NCI-H2196 treated with DMSO at 0.1 percent for 48 hours (cell line): ENCODE measurements around the gene NEMF.
"Not testable (repeated sequence)": the region's sequence is repeated elsewhere in the genome, so short reads cannot be mapped to it uniquely, and the experiment has no call there.

ENCODE experiments used
- DNase-seq: peaks from one replicate; lab custom pipeline; 2025; ENCODE audit not compliant: unreplicated experiment; lab: John Stamatoyannopoulos, UW

NEMF gene

DNA sequence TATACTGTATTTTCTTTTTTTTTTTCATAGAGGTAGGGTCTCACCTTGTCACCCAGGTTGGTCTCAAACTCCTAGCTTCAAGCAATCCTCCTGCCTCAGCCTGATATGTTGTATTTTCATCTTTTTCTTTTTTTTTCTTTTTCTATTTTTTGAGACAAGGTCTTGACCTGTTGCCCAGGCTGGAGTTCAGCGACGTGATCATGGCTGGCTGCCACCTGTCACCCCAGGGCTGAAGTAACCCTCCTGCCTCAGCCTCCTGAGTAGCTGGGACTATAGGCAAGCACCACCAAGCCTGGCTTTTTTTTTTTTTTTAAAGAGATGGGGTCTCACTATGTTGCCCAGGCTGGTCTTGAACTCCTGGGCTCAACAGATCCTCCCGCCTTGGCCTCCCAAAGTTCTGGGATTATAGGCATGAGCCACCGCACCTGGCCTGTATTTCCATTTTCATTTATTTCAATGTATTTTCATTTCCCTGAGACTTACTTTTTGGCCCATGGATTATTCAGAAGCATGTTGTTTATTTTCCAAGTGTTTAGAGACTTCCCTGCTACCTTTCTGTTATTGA, 24.1 kb upstream of the NEMF start:
- DNase-seq: no peak

DNA sequence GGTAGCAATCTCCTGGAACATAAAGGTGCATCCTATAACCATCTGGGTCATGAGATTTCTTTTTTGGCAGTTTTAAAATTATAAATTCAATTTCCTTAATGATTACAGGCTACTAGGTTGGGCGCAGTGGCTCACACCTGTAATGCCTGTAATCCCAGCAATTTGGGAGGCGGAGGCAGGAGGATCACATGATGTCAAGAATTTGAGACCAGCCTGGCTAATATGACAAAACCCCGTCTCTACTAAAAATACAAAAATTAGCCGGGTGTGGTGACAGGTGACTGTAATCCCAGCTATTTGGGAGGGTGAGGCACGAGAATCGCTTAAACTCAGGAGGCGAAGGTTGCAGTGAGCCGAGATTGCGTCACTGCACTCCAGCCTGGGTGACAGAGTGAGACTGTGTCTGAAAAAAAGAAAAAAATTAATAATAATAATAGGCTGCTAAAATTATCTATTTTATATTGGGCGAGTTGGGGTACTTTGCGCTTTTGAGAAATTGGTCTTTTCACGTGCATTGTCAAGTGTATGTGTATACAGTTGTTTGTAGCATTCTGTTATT, 23.1 kb upstream of the NEMF start:
- DNase-seq: no peak

DNA sequence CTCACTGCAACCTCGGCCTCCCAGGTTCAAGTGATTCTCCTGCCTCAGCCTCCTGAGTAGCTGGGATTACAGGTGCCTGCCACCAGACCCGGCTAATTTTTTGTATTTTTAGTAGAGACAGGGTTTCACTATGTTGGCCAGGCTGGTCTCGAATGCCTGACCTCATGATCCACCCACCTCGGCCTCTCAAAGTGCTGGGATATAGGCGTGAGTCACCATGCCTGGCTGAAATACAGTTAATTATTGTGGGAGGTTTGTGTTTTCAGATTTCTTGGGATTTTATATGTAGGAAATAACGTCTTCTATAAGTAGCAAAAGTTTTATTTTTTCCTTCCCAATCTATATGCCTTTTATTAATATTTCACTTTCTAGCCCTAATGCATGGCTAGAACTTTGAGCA, 21.0 kb upstream of the NEMF start:
- not testable (repeated sequence) for DNase-seq

DNA sequence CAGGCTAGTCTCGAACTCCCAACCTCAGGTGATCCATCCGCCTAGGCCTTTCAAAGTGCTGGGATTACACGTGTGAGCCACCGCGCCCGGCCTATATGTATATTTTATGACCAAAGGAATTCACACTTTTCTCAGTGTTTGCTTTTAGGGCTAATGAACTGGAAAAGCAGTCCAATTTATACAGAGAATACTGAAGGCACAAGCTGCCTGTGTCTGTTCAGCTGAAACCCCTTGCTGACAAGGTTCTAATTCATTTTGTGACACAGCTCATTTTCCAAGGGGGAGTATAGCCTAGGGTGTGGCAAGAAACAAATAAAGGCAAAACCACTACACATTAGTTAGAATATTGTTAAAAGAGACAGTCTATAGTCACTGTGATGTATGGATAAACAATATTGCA, 18.3 kb upstream of the NEMF start:
- no peak for DNase-seq

DNA sequence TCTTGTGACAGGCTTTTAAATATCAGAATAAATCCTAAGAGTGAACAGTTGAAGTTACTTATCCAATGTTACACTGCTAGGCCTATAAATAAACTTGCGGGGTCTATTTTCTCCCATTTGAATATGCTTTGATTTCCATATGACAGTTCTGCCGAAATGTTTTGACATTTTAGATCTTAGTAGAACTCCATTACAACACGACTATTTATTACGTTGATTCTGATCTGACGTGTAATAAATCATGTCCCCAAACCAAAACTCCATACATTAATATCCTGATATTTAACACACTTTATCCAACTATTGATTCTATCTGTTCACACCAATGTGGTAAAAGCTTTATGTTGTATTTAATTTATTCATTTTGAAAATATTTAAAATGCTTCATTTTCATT, 16.1 kb upstream of the NEMF start:
- no peak for DNase-seq

DNA sequence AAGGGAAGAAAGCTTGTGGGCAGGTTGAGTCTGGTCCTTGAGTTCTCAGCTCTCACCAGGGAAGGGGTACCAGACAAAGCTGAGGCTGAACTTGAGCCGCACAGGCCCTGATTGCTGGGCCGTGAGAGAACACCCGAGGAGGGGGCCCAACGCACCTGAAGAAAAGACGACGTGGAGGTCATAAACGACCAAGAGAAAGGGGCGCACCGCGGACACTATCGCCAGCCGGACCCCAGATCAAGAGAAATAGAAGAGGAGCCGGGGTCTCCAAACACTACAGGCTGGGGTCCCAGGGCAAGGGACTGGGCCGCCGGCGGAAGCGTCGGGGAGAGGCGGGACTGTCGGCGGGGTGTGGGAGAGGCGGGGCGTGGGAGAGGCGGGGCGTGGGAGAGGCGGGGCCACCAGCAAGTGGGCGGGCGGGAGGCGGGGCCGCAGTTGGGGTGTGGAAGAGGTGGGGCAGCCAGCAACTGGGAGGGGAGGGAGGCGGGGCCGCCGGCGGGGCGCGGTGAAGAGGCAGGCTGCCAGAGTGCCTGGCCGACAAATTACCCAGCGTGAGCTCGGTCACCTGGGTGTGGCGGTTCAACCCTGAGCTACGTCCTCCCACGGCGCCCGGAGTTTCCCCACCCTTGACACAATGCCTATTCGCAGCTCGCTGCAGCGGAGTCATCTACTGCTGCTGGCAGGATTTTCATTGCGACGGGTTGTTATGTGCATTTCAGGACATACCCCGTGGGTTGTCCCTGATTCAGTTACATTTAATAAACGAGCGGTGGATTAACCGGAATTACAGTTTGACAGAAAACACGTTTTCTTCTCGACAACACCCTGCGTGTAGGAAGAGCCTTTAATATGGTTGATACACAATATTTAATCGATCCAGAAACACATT, 15.5 kb upstream of the NEMF start:
- peak; percentile 93 for DNase-seq

DNA sequence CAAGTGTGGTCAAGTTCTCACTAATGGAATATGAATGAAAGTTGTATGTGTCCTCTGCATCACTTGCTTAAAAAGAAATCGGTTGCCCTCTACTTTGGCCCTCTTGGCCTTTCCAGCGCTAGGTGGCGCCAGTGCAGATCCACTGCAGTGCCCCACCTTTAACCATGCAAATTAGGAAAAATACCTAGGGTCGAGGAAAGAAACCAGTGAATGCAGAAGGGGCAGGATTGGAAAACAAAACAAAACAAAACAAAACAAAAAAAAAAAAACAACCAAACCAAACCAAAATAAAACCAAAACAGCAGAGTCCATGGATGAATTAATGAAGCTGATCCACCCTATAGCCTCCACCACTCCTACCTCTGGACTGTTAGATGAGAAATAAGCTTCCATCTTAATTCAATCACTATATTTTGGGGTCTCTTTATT, 12.9 kb upstream of the NEMF start:
- peak; percentile 42 for DNase-seq

DNA sequence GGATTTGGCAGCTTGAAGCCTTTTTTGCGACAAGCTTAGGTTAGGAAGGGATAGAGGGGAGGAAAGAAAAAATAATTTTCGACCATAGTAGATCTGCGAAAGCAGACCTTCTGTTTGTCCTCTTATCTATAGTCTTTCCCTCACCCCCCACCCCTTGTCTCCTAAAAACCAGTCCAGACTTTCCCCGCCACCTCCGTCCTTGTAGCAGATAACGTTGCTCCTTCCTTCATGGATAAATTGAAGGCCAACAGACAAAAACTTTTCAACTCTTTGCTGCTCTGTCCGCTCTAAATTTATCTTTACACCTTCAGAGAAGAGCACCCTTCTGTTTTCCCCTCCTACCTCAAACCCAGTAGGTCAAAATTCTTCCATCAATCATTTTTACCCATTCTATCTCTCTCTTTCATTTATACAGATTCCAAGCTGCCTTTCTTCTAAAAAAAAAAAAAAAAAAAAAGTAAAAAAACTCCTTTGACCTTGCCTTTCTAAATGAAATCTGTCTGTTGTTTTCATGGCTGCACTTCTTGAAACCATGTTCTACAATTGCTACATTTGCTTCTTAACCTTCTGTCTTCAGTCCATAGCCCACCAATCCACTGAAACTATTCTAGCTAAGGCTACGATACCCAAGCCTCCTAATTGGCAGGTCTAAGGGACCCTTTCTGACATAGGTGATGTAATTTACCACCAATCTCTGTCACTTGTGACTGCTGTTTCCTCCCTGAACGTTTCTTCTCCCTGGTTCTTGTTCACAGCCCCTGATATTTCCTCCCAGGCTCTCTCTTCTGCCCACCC, 11.1 kb upstream of the NEMF start:
- DNase-seq: no peak

DNA sequence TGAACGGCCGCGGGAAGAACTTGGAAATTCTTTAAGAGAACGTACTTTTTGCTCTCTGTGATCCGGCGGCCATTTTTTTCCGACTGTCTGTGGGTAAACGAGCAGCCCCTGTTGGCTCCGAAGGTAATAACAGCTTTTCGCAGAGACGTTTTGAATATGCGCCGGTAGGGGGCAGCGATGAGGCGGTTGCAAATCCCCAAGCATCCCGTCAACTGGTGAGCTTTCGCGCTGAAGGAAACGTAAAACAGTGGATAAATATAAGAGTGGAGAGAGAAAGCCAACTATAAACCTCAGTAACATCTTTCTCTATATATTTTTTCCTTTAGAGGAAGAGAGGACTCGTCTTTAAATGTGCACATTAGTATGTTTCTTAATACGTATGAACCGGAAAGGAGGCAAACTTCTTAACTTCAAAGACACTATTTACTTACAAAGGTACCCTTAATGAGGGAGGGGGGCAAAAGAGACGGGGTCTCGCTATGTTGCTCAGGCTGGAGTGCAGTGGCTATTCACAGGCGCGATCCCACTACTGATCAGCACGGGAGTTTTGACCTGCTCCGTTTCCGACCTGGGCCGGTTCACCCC, 9.6 kb upstream of the NEMF start:
- peak; percentile 72 for DNase-seq

DNA sequence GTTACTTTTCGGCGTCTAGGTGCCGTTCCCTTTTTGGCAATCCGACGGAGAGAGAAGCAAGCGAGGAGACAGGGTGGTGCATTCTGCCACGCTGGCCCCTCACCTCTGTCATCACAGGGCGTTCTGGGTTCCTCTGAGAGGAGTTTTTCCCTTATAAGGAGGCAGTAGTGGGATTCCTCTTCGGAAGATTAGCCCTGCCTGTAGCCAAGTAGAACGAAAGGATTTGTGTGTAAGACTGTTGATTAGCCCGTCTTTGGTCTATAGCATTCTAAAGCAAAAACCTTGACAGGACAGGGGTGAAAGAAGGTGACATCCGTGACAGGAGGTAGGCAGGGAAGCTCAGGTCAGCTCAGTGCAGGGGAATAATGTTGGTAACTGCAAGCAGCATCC, 9.1 kb upstream of the NEMF start:
- no peak for DNase-seq

DNA sequence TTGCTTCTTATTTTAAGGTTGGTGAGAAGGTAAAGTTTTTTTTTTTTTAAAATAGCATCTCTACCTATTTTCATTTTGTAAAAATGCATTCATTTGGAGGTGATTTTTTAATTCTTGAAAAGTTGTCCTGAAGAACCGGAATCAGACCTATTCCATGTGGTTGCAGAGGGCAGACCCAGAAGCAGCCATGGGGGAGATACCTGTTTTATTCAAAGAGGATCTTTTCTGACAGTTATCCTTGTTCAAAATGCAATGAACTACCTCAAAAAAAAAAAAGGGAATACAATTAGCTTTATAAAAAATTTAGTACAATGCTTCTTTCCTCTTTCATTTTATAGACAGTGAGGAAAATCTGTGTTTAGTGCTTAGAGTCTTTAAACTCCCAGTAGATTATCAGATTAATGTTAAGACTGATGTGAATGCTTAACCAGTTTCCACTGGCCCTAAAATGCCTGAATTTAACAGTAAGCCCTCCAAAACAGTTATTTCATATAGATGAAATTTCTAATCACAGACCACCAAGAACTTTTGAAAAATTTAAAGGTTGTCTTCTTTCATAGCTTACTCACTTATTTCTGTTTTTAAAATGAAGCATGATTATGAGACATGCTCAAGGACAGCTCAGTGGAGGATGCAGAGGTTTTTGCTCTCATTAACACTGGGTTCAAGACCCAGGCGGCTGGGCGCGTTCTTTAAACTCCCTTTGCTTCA, 8.6 kb upstream of the NEMF start:
- no peak for DNase-seq

DNA sequence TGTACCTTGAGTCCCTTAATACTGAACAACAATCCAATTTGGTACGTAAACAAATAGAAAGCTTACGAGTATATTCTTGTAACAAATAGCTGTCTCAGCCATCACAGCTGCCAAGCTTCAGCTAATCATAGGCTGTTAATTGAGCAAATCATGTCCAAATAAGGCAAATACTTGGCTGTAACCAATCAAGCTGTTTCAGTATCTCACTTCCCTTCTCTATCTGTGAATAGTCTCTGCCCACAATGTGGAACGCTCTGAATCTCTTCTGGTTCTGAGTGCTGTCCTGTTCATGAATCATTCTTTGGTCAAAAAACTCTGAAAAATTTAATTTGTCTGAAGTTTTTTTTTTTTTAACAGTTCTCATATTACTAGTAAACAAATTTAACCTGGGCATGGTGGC, 5.8 kb upstream of the NEMF start:
- no peak for DNase-seq

DNA sequence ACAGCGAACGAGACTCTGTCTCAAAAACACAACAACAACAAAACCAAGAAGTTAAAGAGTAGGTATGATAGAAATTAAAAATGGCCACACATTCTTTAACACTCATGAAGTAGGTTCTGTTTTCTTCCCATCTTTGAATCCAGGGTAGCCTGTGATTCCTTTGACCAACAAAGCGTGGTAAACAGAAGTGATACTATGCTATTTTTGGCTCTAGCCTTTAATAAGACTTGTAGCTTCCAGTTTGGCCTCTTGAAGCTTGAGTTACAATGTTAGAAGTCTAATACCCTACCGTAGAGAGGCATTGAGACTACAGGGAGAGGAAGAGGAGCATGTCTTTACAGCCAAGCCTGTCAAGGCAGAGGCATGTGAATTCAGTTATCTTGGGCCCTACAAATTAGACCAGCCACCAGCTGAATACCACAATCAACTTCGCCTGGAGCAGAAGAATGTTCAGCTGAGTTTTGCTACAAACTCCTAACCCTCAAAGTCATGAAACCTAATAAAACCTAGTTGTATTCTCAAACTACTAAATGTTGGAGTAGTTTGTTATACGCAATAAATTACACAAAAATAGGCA, 4.9 kb upstream of the NEMF start:
- DNase-seq: no peak

DNA sequence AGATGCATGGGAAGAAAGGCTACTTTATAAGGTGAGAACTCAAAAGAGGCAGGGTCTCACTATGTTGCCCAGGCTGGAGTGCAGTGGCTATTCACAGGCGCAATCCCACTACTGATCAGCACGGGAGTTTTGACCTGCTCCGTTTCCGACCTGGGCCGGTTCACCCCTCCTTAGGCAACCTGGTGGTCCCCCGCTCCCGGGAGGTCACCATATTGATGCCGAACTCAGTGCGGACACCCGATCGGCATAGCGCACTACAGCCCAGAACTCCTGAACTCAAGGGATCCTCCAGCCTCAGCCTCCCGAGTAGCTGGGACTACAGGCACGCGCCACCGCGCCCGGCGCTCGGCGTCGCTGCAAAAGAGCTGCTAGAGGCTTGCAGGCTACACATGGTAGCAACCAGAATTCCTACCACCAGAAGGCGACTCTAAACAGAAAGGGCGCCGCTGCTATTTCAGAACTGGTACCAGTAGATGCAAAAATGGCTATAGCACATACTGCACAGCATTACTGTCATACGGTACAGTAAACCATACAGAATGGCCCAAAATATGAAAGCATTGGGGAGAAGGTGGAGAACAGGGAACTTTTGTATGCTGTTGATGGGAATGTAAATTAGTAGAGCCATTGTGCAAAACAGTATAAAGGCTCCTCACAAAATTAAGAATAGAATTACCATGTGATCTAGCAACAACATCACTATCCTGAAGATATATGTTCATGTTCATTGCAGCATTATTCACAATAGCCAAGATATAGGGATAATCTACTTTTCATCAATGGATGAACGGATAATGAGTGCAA, 1.2 kb upstream of the NEMF start:
- peak; percentile 34 for DNase-seq

DNA sequence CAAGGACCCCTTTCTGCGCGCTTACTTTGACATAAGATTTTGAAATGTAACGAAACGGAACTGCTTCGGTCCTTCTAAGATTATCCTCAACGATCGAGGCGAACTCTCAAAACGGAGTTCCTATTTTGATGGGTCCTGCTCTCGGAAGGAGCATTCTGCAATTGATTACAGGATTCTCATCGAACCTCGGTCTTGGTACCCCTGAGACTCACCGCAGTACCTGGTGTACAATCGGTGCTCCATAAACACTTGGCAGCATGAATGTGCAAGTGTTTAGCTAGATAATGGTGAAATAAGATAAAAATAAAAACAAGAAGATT, 530 bp upstream of the NEMF start:
- no peak for DNase-seq

DNA sequence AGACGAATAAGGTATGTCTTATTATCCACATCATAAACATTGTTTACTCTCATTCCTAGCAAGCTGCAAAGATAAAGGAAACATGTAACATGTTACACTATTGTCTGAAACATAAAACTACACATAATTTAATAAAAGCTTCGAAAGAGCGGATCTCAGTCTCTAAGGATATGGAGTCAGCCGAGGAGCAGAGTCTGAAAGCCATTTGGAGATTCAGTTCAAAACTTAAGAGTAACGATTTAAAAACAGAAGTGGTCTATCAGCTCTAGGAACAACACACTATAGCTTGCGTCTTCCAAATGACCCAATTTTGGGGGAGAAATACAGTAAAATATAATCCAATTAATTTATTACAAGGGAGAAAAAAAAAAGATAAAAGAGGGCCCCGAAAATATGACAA, 775 bp downstream of the NEMF start:
- DNase-seq: no peak

DNA sequence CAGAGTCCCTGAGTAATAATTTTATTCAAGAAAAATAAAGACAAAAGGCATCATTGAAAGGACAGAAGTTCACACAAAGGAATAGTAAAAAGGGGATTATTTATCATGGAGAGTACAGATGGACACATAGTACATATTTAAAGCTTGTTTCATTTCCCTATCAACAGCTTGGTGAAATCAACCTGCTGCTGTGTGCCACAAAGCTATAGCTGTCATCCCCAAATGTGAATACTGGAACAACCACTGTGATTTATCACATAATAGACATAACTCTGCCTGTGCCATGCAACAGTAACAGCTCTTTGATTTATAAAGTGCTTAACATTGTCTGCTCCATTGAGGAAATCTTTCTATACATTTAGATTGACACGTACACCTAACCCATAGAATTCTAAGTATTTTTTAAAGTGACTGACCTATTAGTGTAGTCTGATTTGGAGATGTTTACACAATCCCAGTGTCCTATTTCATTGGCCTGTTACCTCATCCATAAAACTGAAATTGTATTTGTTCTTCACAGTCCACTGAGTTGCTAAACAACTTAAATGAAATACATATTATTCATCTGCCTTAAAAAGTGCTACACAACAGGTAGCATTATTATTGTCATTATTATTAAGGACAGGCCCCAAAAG, 3.3 kb downstream of the NEMF start:
- no peak for DNase-seq

DNA sequence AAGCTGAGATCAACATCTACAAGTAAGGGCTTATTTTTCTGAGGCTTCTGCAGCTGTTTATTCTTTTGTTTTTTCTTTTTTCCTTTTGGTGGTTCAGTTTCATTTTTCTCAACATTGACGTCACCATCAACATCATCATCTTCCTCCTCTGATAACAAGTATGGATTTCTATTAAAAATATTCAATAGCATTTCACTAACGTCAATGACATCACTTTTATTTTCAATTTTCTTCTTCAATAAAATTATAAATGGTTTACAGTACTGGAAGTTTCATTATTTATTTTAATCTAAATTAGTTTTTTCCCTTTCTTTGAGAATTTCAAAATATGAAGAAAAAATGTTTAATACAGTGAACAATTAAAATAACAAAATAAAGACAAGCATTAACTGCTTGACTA, 23.9 kb downstream of the NEMF start:
- DNase-seq: no peak

DNA sequence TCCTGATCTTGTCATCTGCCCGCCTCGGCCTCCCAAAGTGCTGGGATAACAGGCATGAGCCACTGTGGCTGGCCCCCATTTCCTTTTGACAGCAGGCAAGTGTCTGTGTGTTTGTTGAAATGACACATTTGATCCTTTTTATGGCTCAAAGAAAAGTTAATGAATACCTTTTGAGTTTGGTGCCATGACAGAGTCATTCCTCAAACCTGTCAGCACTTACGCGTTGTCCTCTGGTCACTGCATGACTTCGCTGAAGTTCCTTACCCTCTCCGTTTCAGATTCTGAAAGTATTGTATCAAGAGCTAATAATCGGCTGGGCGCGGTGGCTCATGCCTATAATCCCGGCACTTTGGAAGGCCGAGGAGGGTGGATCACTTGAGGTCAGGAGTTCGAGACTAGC, 32.4 kb downstream of the NEMF start:
- no peak for DNase-seq
